Chondrocyte (in vitro differentiated cells): ENCODE data around the gene ABRACL. TPM values are rescaled to one million over a fixed set of nuclear protein-coding genes. Genes with fewer than 3 reads are reported as not detected.

Source experiments
- DNase-seq: peaks from one replicate; pipeline ENCODE4 v3.0.0; 2021; ENCODE audit warnings: mixed read lengths, low spot score
- H3K27ac Mint-ChIP-seq: one replicate; pipeline ENCODE4 v1.8.0; 2021; ENCODE audit warnings: mild to moderate bottlenecking, moderate library complexity, mixed read lengths; ENCODE audit not compliant: unreplicated experiment
- H3K27me3 Mint-ChIP-seq: 2 replicates; pipeline ENCODE4 v1.8.0; 2021; ENCODE audit warnings: low read depth, mixed read lengths
- H3K36me3 Mint-ChIP-seq: 2 replicates; pipeline ENCODE4 v1.8.0; 2021; ENCODE audit warnings: low read depth, mixed read lengths
- H3K4me1 Mint-ChIP-seq: 2 replicates; pipeline ENCODE4 v1.8.0; 2021; ENCODE audit warnings: low read depth, mild to moderate bottlenecking, mixed read lengths
- H3K4me3 Mint-ChIP-seq: one replicate; pipeline ENCODE4 v1.8.0; 2021; ENCODE audit warnings: mild to moderate bottlenecking, moderate library complexity, mixed read lengths; ENCODE audit not compliant: unreplicated experiment
- H3K9me3 Mint-ChIP-seq: 2 replicates; pipeline ENCODE4 v1.8.0; 2021; ENCODE audit warnings: low read depth, mixed read lengths
- total RNA-seq: library from RNA; stranded (reverse); gene quantifications from 3 replicates; pipeline ENCODE4 v1.2.1, GENCODE V29; 2021
- TF ChIP-seq, protein P1 (sequence below): fragments of 200-600 bp; sonication (generic); IDR thresholded peaks from 2 replicates; pipeline ENCODE4 v1.5.0; 2021; ENCODE audit warnings: antibody characterized with exemption, mild to moderate bottlenecking, moderate library complexity

ABRACL gene
- total RNA-seq, 1 donor from 2014 or later: 17.2 TPM

- TF ChIP-seq, protein P1, sequence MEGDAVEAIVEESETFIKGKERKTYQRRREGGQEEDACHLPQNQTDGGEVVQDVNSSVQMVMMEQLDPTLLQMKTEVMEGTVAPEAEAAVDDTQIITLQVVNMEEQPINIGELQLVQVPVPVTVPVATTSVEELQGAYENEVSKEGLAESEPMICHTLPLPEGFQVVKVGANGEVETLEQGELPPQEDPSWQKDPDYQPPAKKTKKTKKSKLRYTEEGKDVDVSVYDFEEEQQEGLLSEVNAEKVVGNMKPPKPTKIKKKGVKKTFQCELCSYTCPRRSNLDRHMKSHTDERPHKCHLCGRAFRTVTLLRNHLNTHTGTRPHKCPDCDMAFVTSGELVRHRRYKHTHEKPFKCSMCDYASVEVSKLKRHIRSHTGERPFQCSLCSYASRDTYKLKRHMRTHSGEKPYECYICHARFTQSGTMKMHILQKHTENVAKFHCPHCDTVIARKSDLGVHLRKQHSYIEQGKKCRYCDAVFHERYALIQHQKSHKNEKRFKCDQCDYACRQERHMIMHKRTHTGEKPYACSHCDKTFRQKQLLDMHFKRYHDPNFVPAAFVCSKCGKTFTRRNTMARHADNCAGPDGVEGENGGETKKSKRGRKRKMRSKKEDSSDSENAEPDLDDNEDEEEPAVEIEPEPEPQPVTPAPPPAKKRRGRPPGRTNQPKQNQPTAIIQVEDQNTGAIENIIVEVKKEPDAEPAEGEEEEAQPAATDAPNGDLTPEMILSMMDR: no peak
- DNase-seq: no peak
- no peaks in the 10 kb centered on the region for H3K27me3 Mint-ChIP-seq
- no peaks in the 10 kb centered on the region for H3K36me3 Mint-ChIP-seq
- H3K9me3 Mint-ChIP-seq: no peaks in the 10 kb centered on the region
- no peaks in the 10 kb centered on the region for H3K4me1 Mint-ChIP-seq
- H3K4me3 Mint-ChIP-seq: no peak overlapping the region
- no peak overlapping the region for H3K27ac Mint-ChIP-seq
These were observed 21.1 kb upstream of the ABRACL start for GRCh38 chr6:139007428-139007827.

GRCh38 chr6:139008117-139008516 is 20.4 kb upstream of the ABRACL start:
- Mint-ChIP-seq H3K36me3 (no peaks in the 10 kb centered on the region), H3K27ac (no peak overlapping the region), H3K4me3 (no peak overlapping the region), H3K4me1 (no peaks in the 10 kb centered on the region), H3K27me3 (peaks cover 2% of the 10 kb centered on the region), H3K9me3 (no peaks in the 10 kb centered on the region)
- TF ChIP-seq, protein P1: no peak
- no peak for DNase-seq

- no peaks in the 10 kb centered on the region for H3K36me3 Mint-ChIP-seq
- no peak overlapping the region for H3K27ac Mint-ChIP-seq
- DNase-seq: no peak
- TF ChIP-seq, protein P1: no peak
- peaks cover 4% of the 10 kb centered on the region for H3K27me3 Mint-ChIP-seq
- H3K4me1 Mint-ChIP-seq: no peaks in the 10 kb centered on the region
- no peak overlapping the region for H3K4me3 Mint-ChIP-seq
- no peaks in the 10 kb centered on the region for H3K9me3 Mint-ChIP-seq
These were observed 17.9 kb upstream of the ABRACL start for GRCh38 chr6:139010674-139011073.

GRCh38 chr6:139011980-139012379 is 16.6 kb upstream of the ABRACL start:
- Mint-ChIP-seq H3K9me3 (no peaks in the 10 kb centered on the region), H3K36me3 (no peaks in the 10 kb centered on the region), H3K27ac (no peak overlapping the region), H3K4me1 (no peaks in the 10 kb centered on the region), H3K27me3 (peaks cover 4% of the 10 kb centered on the region), H3K4me3 (no peak overlapping the region)
- DNase-seq: no peak
- TF ChIP-seq, protein P1: no peak

DNA sequence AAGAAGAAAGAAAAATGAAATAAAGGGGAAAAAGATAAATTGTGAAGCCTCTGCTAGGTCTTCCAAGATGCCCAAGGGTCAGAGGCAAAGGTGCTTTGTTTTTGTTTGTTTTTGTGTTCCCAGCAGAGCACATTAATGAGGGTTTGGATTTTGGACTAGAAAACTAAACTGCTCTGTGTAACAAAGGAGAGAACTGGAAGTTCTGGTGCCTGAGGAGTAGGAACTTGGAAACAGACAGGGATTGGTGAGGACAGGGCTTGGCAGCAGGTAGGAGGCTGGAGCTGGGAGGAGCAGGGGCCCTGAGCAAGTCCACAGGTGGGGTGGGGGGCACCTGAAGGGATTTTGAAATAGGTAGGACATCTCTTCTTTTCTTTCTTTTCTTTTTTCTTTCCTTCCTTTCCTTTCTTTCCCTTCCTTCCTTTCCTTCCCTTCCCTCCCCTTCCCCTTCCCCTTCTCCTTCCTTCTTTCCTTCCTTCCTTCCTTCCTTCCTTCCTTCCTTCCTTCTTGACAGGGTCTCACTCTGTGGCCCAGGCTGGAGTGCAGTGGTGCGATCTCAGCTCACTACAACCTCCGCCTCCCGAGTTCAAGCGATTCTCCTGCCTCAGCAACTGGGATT is 15.3 kb upstream of the ABRACL start:
- Mint-ChIP-seq H3K4me1 (no peaks in the 10 kb centered on the region), H3K27ac (no peak overlapping the region), H3K36me3 (no peaks in the 10 kb centered on the region), H3K4me3 (no peak overlapping the region), H3K9me3 (no peaks in the 10 kb centered on the region), H3K27me3 (peaks cover 4% of the 10 kb centered on the region)
- no peak for DNase-seq
- TF ChIP-seq, protein P1: no peak
